Panc1 (cell line): ENCODE results near the gene INSYN2B. TPM values are rescaled to one million over a fixed set of nuclear protein-coding genes. Genes with fewer than 3 reads are reported as not detected.

Experiments
- ATAC-seq: fragments of 200-7000 bp; cut with Tn5 transposase; 2 replicates; pipeline ENCODE4 v1.9.1; 2020; ENCODE audit warnings: mild to moderate bottlenecking, moderate library complexity
- BruUV-seq: library from RNA; stranded (reverse); fragments of 400-500 nt; replicated peaks from 2 replicates; lab custom pipeline; 2021; lab: Mats Ljungman, UMichigan
- CTCF ChIA-PET: fragments of 300-600 bp; sonication (Branson Sonifier 250); formaldehyde crosslinking; loops from one replicate; lab custom pipeline; 2022; ENCODE audit warnings: antibody characterized with exemption; lab: Charles Lee
- POLR2A ChIA-PET: fragments of 300-600 bp; sonication (Branson Sonifier 250); formaldehyde crosslinking; loops from one replicate; lab custom pipeline; 2022; ENCODE audit warnings: antibody characterized with exemption; lab: Charles Lee
- DNase-seq: peaks from one replicate; pipeline ENCODE4 v3.0.0-alpha.2; 2010; ENCODE audit warnings: low read depth, low spot score
- H3K27ac ChIP-seq: 2 replicates; pipeline ENCODE4 v1.5.1; 2011; ENCODE audit warnings: mild to moderate bottlenecking, low read length, inconsistent platforms
- H3K27me3 ChIP-seq: fragments of 200-500 bp; sonication (Bioruptor generic); 2 replicates; pipeline ENCODE4 v1.6.0; 2014; ENCODE audit warnings: low read length, inconsistent platforms; ENCODE audit not compliant: control insufficient read depth, insufficient read depth
- H3K36me3 ChIP-seq: fragments of 200-500 bp; sonication (Bioruptor generic); 2 replicates; pipeline ENCODE4 v1.5.1; 2014; ENCODE audit warnings: inconsistent platforms, mild to moderate bottlenecking, low read length, moderate library complexity; ENCODE audit not compliant: control insufficient read depth, insufficient read depth
- H3K4me1 ChIP-seq: 2 replicates; pipeline ENCODE4 v1.5.1; 2011; ENCODE audit warnings: inconsistent platforms, mild to moderate bottlenecking, low read length, moderate library complexity; ENCODE audit not compliant: control insufficient read depth, insufficient read depth
- H3K4me3 ChIP-seq, 2 experiments: 2 replicates each; pipeline ENCODE4 v1.5.1; 2011 to 2012; ENCODE audit warnings: low read depth in 2 of 2, low read length in 2 of 2, mild to moderate bottlenecking in 2 of 2, inconsistent platforms in 1 of 2, moderate library complexity in 1 of 2
- H3K9me3 ChIP-seq: fragments of 200-500 bp; sonication (Bioruptor generic); 2 replicates; pipeline ENCODE4 v1.5.1; 2014; ENCODE audit warnings: low read depth, mild to moderate bottlenecking, inconsistent platforms, low read length, moderate library complexity; ENCODE audit not compliant: control insufficient read depth, insufficient read depth
- POLR2AphosphoS5 ChIP-seq: IDR thresholded peaks from 2 replicates; pipeline ENCODE4 v1.6.1; 2012; ENCODE audit warnings: mild to moderate bottlenecking, low read depth, low read length, moderate library complexity
- SIN3A ChIP-seq: IDR thresholded peaks from 2 replicates; pipeline ENCODE4 v1.6.1; 2012; ENCODE audit warnings: low read depth, mild to moderate bottlenecking, low read length, moderate library complexity, borderline replicate concordance; ENCODE audit not compliant: insufficient read depth
- TCF7L2 ChIP-seq: IDR thresholded peaks from 2 replicates; pipeline ENCODE4 v1.6.1; 2011; ENCODE audit warnings: mild to moderate bottlenecking, low read depth, low read length, inconsistent platforms
- in situ Hi-C: cut with HindIII; loops from 2 replicates; pipeline ENCODE4 v1.10.0; 2016; ENCODE audit warnings: low sequenced_read_pairs, low pct_unique_long_range_greater_than_20kb
- intact Hi-C: fragments of 100-400 bp; cut with micrococcal nuclease; formaldehyde crosslinking; loops from one replicate; pipeline ENCODE4 v1.10.0; 2022; ENCODE audit not compliant: unreplicated experiment
- total RNA-seq: library from RNA; stranded (reverse); gene quantifications from one replicate; pipeline ENCODE4 v1.2.1, GENCODE V29; 2021; ENCODE audit not compliant: unreplicated experiment
- TF ChIP-seq, protein P1 (sequence below): fragments of 450-650 bp; IDR thresholded peaks from 2 replicates; pipeline ENCODE4 v1.5.1; 2017; ENCODE audit warnings: mild to moderate bottlenecking
- TF ChIP-seq, protein P2 (sequence below), 2 experiments: IDR thresholded peaks; 2 replicates each; pipeline ENCODE4 v1.6.1; 2011 to 2012; ENCODE audit warnings: low read depth in 2 of 2, control low read depth in 1 of 2, low read length in 1 of 2, mild to moderate bottlenecking in 1 of 2, moderate library complexity in 1 of 2; ENCODE audit not compliant: insufficient read depth in 1 of 2

The INSYN2B gene
- total RNA-seq, 1 experiment from 2014 or later, result 0.28 TPM

DNA sequence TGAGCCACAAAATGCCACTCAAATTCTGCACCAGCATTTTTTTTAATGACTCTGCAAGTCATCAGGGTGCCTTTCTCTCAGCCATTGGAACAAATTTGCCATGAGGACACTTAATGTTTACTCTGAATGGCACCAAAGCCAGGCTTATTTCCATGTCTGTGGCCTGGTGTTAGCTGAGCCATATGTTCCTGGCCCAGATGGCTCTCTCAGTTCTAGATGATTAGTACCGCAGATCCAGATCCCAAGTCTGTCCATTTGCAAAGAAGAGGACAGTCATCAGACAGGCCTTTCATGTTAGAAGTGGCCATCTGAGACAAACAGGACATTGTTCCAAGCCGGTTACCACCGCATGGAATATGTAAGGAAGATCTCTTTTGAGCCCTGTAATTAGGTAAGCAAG, 70.3 kb downstream of the INSYN2B start:
- H3K36me3 ChIP-seq, result no peaks in the 10 kb centered on the region
- ChIA-PET POLR2A (no interaction called here), CTCF (no interaction called here)
- no peaks in the 10 kb centered on the region for H3K4me1 ChIP-seq
- intact Hi-C loops, result no loop called here
- BruUV-seq, result no TSS peak
- no peak for DNase-seq
- in situ Hi-C loops, result no loop called here
- no peak for ATAC-seq
- no peaks in the 10 kb centered on the region for H3K9me3 ChIP-seq
- TF ChIP-seq, protein P1, sequence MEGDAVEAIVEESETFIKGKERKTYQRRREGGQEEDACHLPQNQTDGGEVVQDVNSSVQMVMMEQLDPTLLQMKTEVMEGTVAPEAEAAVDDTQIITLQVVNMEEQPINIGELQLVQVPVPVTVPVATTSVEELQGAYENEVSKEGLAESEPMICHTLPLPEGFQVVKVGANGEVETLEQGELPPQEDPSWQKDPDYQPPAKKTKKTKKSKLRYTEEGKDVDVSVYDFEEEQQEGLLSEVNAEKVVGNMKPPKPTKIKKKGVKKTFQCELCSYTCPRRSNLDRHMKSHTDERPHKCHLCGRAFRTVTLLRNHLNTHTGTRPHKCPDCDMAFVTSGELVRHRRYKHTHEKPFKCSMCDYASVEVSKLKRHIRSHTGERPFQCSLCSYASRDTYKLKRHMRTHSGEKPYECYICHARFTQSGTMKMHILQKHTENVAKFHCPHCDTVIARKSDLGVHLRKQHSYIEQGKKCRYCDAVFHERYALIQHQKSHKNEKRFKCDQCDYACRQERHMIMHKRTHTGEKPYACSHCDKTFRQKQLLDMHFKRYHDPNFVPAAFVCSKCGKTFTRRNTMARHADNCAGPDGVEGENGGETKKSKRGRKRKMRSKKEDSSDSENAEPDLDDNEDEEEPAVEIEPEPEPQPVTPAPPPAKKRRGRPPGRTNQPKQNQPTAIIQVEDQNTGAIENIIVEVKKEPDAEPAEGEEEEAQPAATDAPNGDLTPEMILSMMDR, result no peak
- no peak for TF ChIP-seq SIN3A
- TF ChIP-seq, protein P2, sequence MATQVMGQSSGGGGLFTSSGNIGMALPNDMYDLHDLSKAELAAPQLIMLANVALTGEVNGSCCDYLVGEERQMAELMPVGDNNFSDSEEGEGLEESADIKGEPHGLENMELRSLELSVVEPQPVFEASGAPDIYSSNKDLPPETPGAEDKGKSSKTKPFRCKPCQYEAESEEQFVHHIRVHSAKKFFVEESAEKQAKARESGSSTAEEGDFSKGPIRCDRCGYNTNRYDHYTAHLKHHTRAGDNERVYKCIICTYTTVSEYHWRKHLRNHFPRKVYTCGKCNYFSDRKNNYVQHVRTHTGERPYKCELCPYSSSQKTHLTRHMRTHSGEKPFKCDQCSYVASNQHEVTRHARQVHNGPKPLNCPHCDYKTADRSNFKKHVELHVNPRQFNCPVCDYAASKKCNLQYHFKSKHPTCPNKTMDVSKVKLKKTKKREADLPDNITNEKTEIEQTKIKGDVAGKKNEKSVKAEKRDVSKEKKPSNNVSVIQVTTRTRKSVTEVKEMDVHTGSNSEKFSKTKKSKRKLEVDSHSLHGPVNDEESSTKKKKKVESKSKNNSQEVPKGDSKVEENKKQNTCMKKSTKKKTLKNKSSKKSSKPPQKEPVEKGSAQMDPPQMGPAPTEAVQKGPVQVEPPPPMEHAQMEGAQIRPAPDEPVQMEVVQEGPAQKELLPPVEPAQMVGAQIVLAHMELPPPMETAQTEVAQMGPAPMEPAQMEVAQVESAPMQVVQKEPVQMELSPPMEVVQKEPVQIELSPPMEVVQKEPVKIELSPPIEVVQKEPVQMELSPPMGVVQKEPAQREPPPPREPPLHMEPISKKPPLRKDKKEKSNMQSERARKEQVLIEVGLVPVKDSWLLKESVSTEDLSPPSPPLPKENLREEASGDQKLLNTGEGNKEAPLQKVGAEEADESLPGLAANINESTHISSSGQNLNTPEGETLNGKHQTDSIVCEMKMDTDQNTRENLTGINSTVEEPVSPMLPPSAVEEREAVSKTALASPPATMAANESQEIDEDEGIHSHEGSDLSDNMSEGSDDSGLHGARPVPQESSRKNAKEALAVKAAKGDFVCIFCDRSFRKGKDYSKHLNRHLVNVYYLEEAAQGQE (IDR thresholded peaks at IDR 0.05; ENCODE audit: insufficient read depth in 1 of 2, low read depth in 2 of 2, low read length in 1 of 2), result no peak
- TF ChIP-seq POLR2AphosphoS5, result no peak
- TF ChIP-seq TCF7L2, result no peak
- no peaks in the 10 kb centered on the region for H3K27me3 ChIP-seq
- no peak overlapping the region for H3K4me3 ChIP-seq
- H3K27ac ChIP-seq, result no peak overlapping the region

DNA sequence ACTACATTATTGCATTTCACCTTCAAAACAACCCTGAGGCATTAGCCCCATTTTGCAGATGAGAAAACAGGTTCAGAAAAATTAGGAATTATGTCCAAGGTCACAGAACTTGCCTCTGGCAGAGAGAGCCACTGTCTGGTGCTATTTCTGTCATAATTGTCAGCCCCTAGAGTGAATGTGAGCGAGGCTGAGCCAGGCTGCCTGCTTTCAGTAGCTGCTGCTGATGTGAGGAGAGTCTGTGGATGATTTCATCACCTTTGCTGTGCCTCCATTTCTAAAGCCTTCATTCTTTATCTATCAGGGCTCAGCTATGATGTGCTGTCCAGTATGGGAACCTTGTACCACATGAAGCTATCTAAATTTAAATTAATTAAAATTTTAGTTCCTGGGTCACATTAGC, 71.4 kb downstream of the INSYN2B start:
- no TSS peak for BruUV-seq
- Histone ChIP-seq H3K27ac (no peak overlapping the region), H3K36me3 (no peaks in the 10 kb centered on the region), H3K4me3 (no peak overlapping the region), H3K4me1 (no peaks in the 10 kb centered on the region), H3K27me3 (no peaks in the 10 kb centered on the region), H3K9me3 (no peaks in the 10 kb centered on the region)
- TF ChIP-seq TCF7L2, result no peak
- TF ChIP-seq, protein P2 (IDR thresholded peaks at IDR 0.05; ENCODE audit: insufficient read depth in 1 of 2, low read depth in 2 of 2, low read length in 1 of 2), result no peak
- in situ Hi-C loops, result no loop called here
- CTCF ChIA-PET, result no interaction called here
- ATAC-seq (no peak), DNase-seq (no peak)
- intact Hi-C loops, result no loop called here
- POLR2A ChIA-PET, result no interaction called here
